Liver (tissue), 3 donors: Measurements from ENCODE around the gene GPR18.

Source experiments
- ATF3 ChIP-seq: IDR thresholded peaks from 2 replicates; pipeline ENCODE4 v1.6.1; 2016; ENCODE audit warnings: antibody characterized with exemption
- CTCF ChIP-seq: fragments of 150-350 bp; IDR thresholded peaks from 2 replicates; pipeline ENCODE4 v1.5.1; 2017; ENCODE audit warnings: improper control_type of control experiment, low read depth, low read length; ENCODE audit not compliant: missing input control
- EGR1 ChIP-seq, 2 donors: IDR thresholded peaks; 2 replicates each; pipeline ENCODE4 v1.6.1; 2016 to 2018; ENCODE audit warnings: antibody characterized with exemption in 2 of 2, low read depth in 2 of 2
- GABPA ChIP-seq, 2 donors: IDR thresholded peaks in 1 of 2; conservative IDR thresholded peaks in 1 of 2; 2 replicates each; pipeline ENCODE4 v1.6.1; 2016; ENCODE audit warnings: antibody characterized with exemption in 2 of 2, mild to moderate bottlenecking in 1 of 2, moderate library complexity in 1 of 2
- JUND ChIP-seq, 2 donors: IDR thresholded peaks; 2 replicates each; pipeline ENCODE4 v1.6.1; 2016; ENCODE audit warnings: antibody characterized with exemption in 2 of 2
- REST ChIP-seq: IDR thresholded peaks from 2 replicates; pipeline ENCODE4 v1.6.1; 2016; ENCODE audit warnings: antibody characterized with exemption, mild to moderate bottlenecking
- RXRA ChIP-seq, 2 donors: IDR thresholded peaks; 2 replicates each; pipeline ENCODE4 v1.6.1; 2017 to 2018; ENCODE audit warnings: antibody characterized with exemption in 2 of 2, mild to moderate bottlenecking in 1 of 2
- SP1 ChIP-seq: IDR thresholded peaks from 2 replicates; pipeline ENCODE4 v1.6.1; 2018; ENCODE audit warnings: antibody characterized with exemption, mild to moderate bottlenecking
- TAF1 ChIP-seq: conservative IDR thresholded peaks from 2 replicates; pipeline ENCODE4 v1.6.1; 2016; ENCODE audit warnings: antibody characterized with exemption, mild to moderate bottlenecking
- donor health status: healthy.
- donor health status: healthy.

GRCh38 chr13:99285432-99286182, 27.4 kb upstream of the GPR18 start:
- TF ChIP-seq CTCF = no peak
- peak; percentile 62 for TF ChIP-seq ATF3
- TF ChIP-seq REST = peak; percentile 85
- TF ChIP-seq GABPA (IDR thresholded peaks at IDR 0.05 in 1 of 2, conservative IDR thresholded peaks at IDR 0.05 in 1 of 2) = peak in 1 of 2 donors; percentile 68
- TF ChIP-seq JUND (IDR thresholded peaks at IDR 0.05) = peak in 1 of 2 donors; percentile 65
- peak; percentile 94 for TF ChIP-seq SP1
- peak; percentile 27 for TF ChIP-seq TAF1
- peak; percentile 97 to 99 for TF ChIP-seq RXRA (IDR thresholded peaks at IDR 0.05)
- no peak for TF ChIP-seq EGR1 (IDR thresholded peaks at IDR 0.05; ENCODE audit: low read depth in 2 of 2)
